Measurements from ENCODE around the gene OR2V1. TPM values are rescaled to one million over a fixed set of nuclear protein-coding genes. Genes with fewer than 3 reads are reported as not detected.
"Not testable (repeated sequence)": the region's sequence is repeated elsewhere in the genome, so short reads cannot be mapped to it uniquely, and the experiment has no call there.

Gene OR2V1
- total RNA-seq, 1 experiment from 2014 or later, result not detected

DNA sequence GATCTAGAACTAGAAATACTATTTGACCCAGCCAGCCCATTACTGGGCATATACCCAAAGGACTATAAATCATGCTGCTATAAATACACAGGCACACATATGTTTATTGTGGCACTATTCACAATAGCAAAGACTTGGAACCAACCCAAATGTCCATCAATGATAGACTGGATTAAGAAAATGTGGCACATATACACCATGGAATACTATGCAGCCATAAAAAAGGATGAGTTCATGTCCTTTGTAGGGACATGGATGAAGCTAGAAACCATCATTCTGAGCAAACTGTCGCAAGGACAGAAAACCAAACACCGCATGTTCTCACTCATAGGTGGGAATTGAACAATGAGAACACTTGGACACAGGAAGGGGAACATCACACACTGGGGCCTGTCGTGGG, 35.8 kb downstream of the OR2V1 start:
- H3K4me1 Mint-ChIP-seq (ENCODE audit: insufficient read depth, unreplicated experiment); POLR2A ChIA-PET; H3K36me3 Mint-ChIP-seq (ENCODE audit: insufficient read depth, unreplicated experiment); intact Hi-C loops (cut with micrococcal nuclease); H3K27me3 Mint-ChIP-seq (ENCODE audit: insufficient read depth, unreplicated experiment); H3K9me3 Mint-ChIP-seq (ENCODE audit: unreplicated experiment); BruUV-seq (replicated peaks); H3K4me3 Mint-ChIP-seq (ENCODE audit: unreplicated experiment); DNase-seq (ENCODE audit: unreplicated experiment); CTCF ChIA-PET; H3K27ac Mint-ChIP-seq (ENCODE audit: low read depth, unreplicated experiment): not testable (repeated sequence)

GRCh38 chr5:181092428-181092827, 38.5 kb downstream of the OR2V1 start:
- intact Hi-C loops (cut with micrococcal nuclease), result no loop called here
- DNase-seq (ENCODE audit: unreplicated experiment), result no peak
- Mint-ChIP-seq H3K9me3 (ENCODE audit: unreplicated experiment) (no peaks in the 10 kb centered on the region), H3K27ac (ENCODE audit: low read depth, unreplicated experiment) (no peak overlapping the region), H3K36me3 (ENCODE audit: insufficient read depth, unreplicated experiment) (no peaks in the 10 kb centered on the region), H3K27me3 (ENCODE audit: insufficient read depth, unreplicated experiment) (no peaks in the 10 kb centered on the region), H3K4me3 (ENCODE audit: unreplicated experiment) (no peak overlapping the region), H3K4me1 (ENCODE audit: insufficient read depth, unreplicated experiment) (no peaks in the 10 kb centered on the region)
- TF ChIP-seq CTCF (IDR thresholded peaks at IDR 0.05; ENCODE audit: unreplicated experiment), result no peak
- BruUV-seq (replicated peaks), result no TSS peak
- ChIA-PET CTCF (interaction anchor here (0.6 to 0.9 kb wide), 2 partner anchors 65 to 323 kb away, joined by 3 to 5 read pairs; no protein-coding TSS in a partner anchor), POLR2A (interaction anchor here (0.6 to 1.1 kb wide), 3 partner anchors 8 to 160 kb away, joined by 3 to 4 read pairs (median 3); no protein-coding TSS in a partner anchor)

- Mint-ChIP-seq H3K27ac (ENCODE audit: low read depth, unreplicated experiment) (no peak overlapping the region), H3K4me3 (ENCODE audit: unreplicated experiment) (no peak overlapping the region), H3K4me1 (ENCODE audit: insufficient read depth, unreplicated experiment) (no peaks in the 10 kb centered on the region), H3K27me3 (ENCODE audit: insufficient read depth, unreplicated experiment) (peaks cover 16% of the 10 kb centered on the region), H3K36me3 (ENCODE audit: insufficient read depth, unreplicated experiment) (no peaks in the 10 kb centered on the region), H3K9me3 (ENCODE audit: unreplicated experiment) (no peaks in the 10 kb centered on the region)
- TF ChIP-seq CTCF (IDR thresholded peaks at IDR 0.05; ENCODE audit: unreplicated experiment), result peak; percentile 43
- intact Hi-C loops (cut with micrococcal nuclease), result no loop called here
- no peak for DNase-seq (ENCODE audit: unreplicated experiment)
- CTCF ChIA-PET, result interaction anchor here (0.6 to 0.7 kb wide), 3 partner anchors 20 to 86 kb away, joined by 3 to 5 read pairs (median 3); no protein-coding TSS in a partner anchor
- no TSS peak for BruUV-seq (replicated peaks)
- POLR2A ChIA-PET, result interaction anchor here (0.6 to 1.4 kb wide), 2 partner anchors 19 to 62 kb away, joined by 3 read pairs; no protein-coding TSS in a partner anchor
These were observed 42.7 kb downstream of the OR2V1 start for GRCh38 chr5:181088289-181088688.

DNA sequence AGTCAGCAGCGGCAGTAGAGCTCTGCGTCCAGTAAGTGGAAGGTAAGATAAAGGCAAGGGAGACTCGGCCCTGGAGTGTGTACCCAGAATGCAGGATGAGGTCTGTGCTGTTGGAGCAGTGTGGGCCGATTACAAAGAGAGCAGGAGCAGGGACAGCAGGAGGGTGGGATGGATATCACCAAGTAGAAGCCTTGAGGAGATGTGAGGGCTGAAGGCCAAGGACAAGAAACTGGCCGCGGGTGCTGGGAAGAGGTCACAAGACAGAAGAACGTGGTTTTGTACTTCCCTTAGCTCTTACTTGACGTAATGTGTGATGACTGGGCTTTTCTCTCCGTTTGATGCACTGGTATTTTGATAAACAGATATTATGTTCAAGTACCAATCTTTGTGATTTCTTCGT, 43.7 kb downstream of the OR2V1 start:
- Mint-ChIP-seq H3K27me3 (ENCODE audit: insufficient read depth, unreplicated experiment) (peaks cover 24% of the 10 kb centered on the region), H3K9me3 (ENCODE audit: unreplicated experiment) (no peaks in the 10 kb centered on the region), H3K4me3 (ENCODE audit: unreplicated experiment) (no peak overlapping the region), H3K4me1 (ENCODE audit: insufficient read depth, unreplicated experiment) (no peaks in the 10 kb centered on the region), H3K36me3 (ENCODE audit: insufficient read depth, unreplicated experiment) (no peaks in the 10 kb centered on the region), H3K27ac (ENCODE audit: low read depth, unreplicated experiment) (no peak overlapping the region)
- intact Hi-C loops (cut with micrococcal nuclease), result no loop called here
- no peak for DNase-seq (ENCODE audit: unreplicated experiment)
- no TSS peak for BruUV-seq (replicated peaks)
- ChIA-PET CTCF (interaction anchor here (0.6 to 1.5 kb wide), 4 partner anchors 23 to 219 kb away, joined by 3 to 4 read pairs (median 4); no protein-coding TSS in a partner anchor), POLR2A (interaction anchor here (0.8 to 1.4 kb wide), 2 partner anchors 10 to 18 kb away, joined by 3 to 4 read pairs; no protein-coding TSS in a partner anchor)
- no peak for TF ChIP-seq CTCF (IDR thresholded peaks at IDR 0.05; ENCODE audit: unreplicated experiment)

Data from MCF 10A (cell line).